Loucy (cell line): ENCODE data around the gene PRKCQ.

Source experiments
- H2AFZ ChIP-seq: fragments of 200-600 bp; sonication (generic); 2 replicates; pipeline ENCODE4 v1.6.0; 2016; ENCODE audit warnings: antibody characterized with exemption, mild to moderate bottlenecking, low read length, moderate library complexity
- H3F3A ChIP-seq: fragments of 200-600 bp; 2 replicates; pipeline ENCODE4 v1.6.0; 2016; ENCODE audit warnings: antibody characterized with exemption, low read depth, mild to moderate bottlenecking
- H3K27me3 ChIP-seq: fragments of 200-600 bp; sonication (generic); 2 replicates; pipeline ENCODE4 v1.6.1; 2014; ENCODE audit warnings: low read length, mild to moderate bottlenecking; ENCODE audit not compliant: insufficient read depth, poor library complexity, severe bottlenecking
- H3K36me3 ChIP-seq: fragments of 200-600 bp; sonication (generic); 2 replicates; pipeline ENCODE4 v1.6.1; 2016; ENCODE audit warnings: low read length; ENCODE audit not compliant: insufficient read depth
- H3K4me1 ChIP-seq: fragments of 200-600 bp; sonication (generic); 2 replicates; pipeline ENCODE4 v1.5.1; 2014; ENCODE audit warnings: low read length, mild to moderate bottlenecking; ENCODE audit not compliant: insufficient read depth, poor library complexity, severe bottlenecking
- H3K4me2 ChIP-seq: fragments of 200-600 bp; sonication (generic); 2 replicates; pipeline ENCODE4 v1.6.0; 2014; ENCODE audit warnings: antibody characterized with exemption, low read length, low read depth, mild to moderate bottlenecking; ENCODE audit not compliant: poor library complexity, severe bottlenecking
- H3K4me3 ChIP-seq: fragments of 200-600 bp; sonication (generic); 2 replicates; pipeline ENCODE4 v1.5.1; 2014; ENCODE audit warnings: low read length, mild to moderate bottlenecking, mixed read lengths; ENCODE audit not compliant: poor library complexity, severe bottlenecking
- H3K79me2 ChIP-seq: fragments of 200-600 bp; sonication (generic); 2 replicates; pipeline ENCODE4 v1.6.1; 2014; ENCODE audit warnings: low read length; ENCODE audit not compliant: insufficient read depth
- H3K9ac ChIP-seq: fragments of 200-600 bp; sonication (generic); 2 replicates; pipeline ENCODE4 v1.6.0; 2014; ENCODE audit warnings: mild to moderate bottlenecking, low read depth, low read length, moderate library complexity; ENCODE audit not compliant: poor library complexity, severe bottlenecking
- H3K9me2 ChIP-seq: fragments of 200-600 bp; sonication (generic); replicated peaks from 2 replicates; pipeline ENCODE4 v1.6.1; 2016; ENCODE audit warnings: low read depth, low read length, mixed read lengths
- H3K9me3 ChIP-seq: fragments of 200-600 bp; sonication (generic); 2 replicates; pipeline ENCODE4 v1.6.1; 2014; ENCODE audit warnings: mild to moderate bottlenecking, antibody characterized with exemption, low read length, low read depth; ENCODE audit not compliant: insufficient read depth
- H4K20me1 ChIP-seq: fragments of 200-600 bp; sonication (generic); 2 replicates; pipeline ENCODE4 v1.6.0; 2014; ENCODE audit warnings: antibody characterized with exemption, low read length, mild to moderate bottlenecking; ENCODE audit not compliant: insufficient read depth, poor library complexity, severe bottlenecking
- EZH2phosphoT487 ChIP-seq: fragments of 200-600 bp; IDR thresholded peaks from 2 replicates; pipeline ENCODE4 v1.6.1; 2018; ENCODE audit warnings: antibody characterized with exemption, mild to moderate bottlenecking, moderate library complexity, borderline replicate concordance
- TF ChIP-seq, protein P1 (sequence below): fragments of 200-600 bp; sonication (generic); conservative IDR thresholded peaks from 2 replicates; pipeline ENCODE4 v1.5.1; 2014; ENCODE audit warnings: mild to moderate bottlenecking, antibody characterized with exemption, low read length

The PRKCQ gene

DNA sequence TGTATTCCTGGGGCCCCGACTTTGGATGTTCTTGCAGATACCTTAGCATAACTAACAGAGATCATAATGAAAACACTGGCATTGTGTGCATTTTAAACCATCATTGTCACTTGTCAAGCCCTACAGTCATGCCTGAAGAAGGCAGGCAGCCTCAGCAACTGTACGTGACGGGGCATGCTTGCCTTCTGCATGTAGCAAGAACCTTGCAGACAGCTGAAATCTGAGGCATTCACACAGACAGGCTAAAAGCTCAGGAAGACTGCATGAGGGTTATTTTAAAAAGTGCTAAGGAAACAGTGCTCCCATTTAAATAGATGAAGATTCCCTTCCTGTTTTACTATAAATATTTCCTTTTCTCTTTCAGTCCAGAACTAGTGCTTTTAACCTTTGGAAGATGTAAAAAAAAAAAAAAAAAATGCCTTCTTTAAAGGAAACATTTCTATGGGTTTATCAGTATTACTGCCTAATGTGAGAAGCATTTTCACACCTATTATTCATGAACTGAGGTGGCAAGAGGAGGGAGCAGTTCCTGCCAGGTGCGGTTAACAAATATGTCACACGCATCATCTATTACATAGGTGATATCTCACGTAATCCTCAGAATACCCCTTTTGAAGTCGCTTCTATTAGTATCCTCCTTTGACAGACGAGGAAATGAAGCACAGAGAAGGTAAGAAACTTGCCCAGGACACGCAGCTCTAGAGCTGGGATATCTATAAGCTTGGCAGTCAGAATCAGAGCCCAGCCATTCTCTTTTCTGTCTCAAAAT is 88.1 kb downstream of the PRKCQ start:
- no peak overlapping the region for H3K9ac ChIP-seq
- no peak overlapping the region for H2AFZ ChIP-seq
- no peak overlapping the region for H3K4me3 ChIP-seq
- H3K79me2 ChIP-seq, result peaks cover 7% of the 10 kb centered on the region; the same call in 1 of the 2 replicates
- no peaks in the 10 kb centered on the region for H3K9me3 ChIP-seq
- H3K4me2 ChIP-seq, result no peak overlapping the region
- H3K4me1 ChIP-seq, result peaks cover 25% of the 10 kb centered on the region
- peaks cover 95% of the 10 kb centered on the region for H3K36me3 ChIP-seq
- H3K9me2 ChIP-seq, result no peaks in the 10 kb centered on the region
- H3K27me3 ChIP-seq, result no peaks in the 10 kb centered on the region
- no peak for TF ChIP-seq EZH2phosphoT487
- TF ChIP-seq, protein P1, sequence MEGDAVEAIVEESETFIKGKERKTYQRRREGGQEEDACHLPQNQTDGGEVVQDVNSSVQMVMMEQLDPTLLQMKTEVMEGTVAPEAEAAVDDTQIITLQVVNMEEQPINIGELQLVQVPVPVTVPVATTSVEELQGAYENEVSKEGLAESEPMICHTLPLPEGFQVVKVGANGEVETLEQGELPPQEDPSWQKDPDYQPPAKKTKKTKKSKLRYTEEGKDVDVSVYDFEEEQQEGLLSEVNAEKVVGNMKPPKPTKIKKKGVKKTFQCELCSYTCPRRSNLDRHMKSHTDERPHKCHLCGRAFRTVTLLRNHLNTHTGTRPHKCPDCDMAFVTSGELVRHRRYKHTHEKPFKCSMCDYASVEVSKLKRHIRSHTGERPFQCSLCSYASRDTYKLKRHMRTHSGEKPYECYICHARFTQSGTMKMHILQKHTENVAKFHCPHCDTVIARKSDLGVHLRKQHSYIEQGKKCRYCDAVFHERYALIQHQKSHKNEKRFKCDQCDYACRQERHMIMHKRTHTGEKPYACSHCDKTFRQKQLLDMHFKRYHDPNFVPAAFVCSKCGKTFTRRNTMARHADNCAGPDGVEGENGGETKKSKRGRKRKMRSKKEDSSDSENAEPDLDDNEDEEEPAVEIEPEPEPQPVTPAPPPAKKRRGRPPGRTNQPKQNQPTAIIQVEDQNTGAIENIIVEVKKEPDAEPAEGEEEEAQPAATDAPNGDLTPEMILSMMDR, result no peak
- no peaks in the 10 kb centered on the region for H3F3A ChIP-seq
- H4K20me1 ChIP-seq, result no peaks in the 10 kb centered on the region

DNA sequence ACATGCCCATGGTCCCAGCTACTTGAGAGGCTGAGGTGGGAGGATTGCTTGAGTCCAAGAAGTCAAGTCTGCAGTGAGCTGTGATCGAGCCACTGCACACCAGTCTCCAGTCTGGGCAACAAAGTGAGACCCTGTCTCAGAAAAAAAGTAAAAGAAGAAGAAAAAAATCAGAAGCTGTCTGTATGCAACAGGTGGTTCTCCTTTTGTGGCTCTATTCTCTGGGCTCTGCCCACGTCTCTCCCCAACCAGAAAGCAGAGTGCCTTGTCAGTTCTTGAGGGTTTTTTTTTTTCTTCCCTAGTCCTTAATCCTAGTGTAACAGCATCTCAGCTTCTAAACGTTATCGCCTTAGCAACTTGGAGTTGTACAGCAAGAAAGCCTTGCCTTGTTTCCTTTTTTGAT is 89.5 kb downstream of the PRKCQ start:
- H3F3A ChIP-seq, result no peaks in the 10 kb centered on the region
- H2AFZ ChIP-seq, result no peak overlapping the region
- no peak overlapping the region for H3K4me3 ChIP-seq
- H3K9me3 ChIP-seq, result no peaks in the 10 kb centered on the region
- no peaks in the 10 kb centered on the region for H3K9me2 ChIP-seq
- no peak overlapping the region for H3K9ac ChIP-seq
- H3K27me3 ChIP-seq, result no peaks in the 10 kb centered on the region
- peaks cover 21% of the 10 kb centered on the region for H3K4me1 ChIP-seq
- TF ChIP-seq EZH2phosphoT487, result no peak
- H3K36me3 ChIP-seq, result peaks cover 95% of the 10 kb centered on the region
- H3K4me2 ChIP-seq, result no peak overlapping the region
- H4K20me1 ChIP-seq, result no peaks in the 10 kb centered on the region
- no peaks in the 10 kb centered on the region; the same call in 1 of the 2 replicates for H3K79me2 ChIP-seq

DNA sequence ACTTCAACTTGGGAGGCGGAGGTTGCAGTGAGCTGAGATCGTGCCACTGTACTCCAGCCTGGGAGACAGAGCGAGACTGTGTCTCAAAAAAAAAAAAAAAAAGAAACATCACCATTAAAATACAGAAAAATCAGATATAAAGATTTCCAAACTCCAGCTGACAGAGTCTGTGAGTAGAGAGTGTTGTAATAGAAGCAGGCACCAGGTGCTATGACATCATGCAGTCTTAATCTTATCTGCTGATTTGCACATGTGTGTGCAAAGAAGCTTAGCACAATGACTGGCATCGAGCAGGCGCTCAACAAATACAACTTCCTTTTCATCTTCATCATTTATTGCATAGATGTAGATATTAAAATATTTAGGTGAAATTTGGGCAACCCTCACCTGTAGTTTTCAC is 92.2 kb downstream of the PRKCQ start:
- Histone ChIP-seq H3K79me2 (no peaks in the 10 kb centered on the region), H3K4me3 (no peak overlapping the region), H4K20me1 (no peaks in the 10 kb centered on the region), H3K4me2 (no peak overlapping the region), H3F3A (no peaks in the 10 kb centered on the region), H3K27me3 (no peaks in the 10 kb centered on the region), H3K36me3 (peaks cover 95% of the 10 kb centered on the region), H3K9me2 (no peaks in the 10 kb centered on the region), H3K9ac (no peak overlapping the region), H3K4me1 (no peaks in the 10 kb centered on the region), H3K9me3 (no peaks in the 10 kb centered on the region), H2AFZ (no peak overlapping the region)
- TF ChIP-seq EZH2phosphoT487, result no peak
- TF ChIP-seq, protein P1, result no peak

DNA sequence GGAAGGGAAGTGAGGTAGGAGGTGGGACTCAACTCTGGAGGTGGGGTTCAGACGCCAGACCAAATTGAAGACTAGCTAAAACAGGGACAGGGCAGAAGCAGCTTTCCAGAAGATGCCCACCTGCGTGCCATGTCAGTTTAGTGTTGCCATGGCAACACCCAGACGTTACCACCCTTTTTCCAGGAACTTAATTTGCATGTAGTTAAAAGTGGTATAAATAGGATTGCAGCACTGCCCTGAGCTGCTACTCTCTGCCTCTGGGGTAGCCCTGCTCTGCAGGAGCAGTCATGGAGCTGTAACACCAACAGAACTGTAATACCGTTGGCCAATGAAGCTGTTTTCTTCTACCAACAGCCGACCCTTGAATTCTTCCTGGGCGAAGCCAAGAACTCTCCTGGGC is 93.8 kb downstream of the PRKCQ start:
- Histone ChIP-seq H3K4me2 (no peak overlapping the region), H3K9me3 (no peaks in the 10 kb centered on the region), H3K4me1 (no peaks in the 10 kb centered on the region), H4K20me1 (no peaks in the 10 kb centered on the region), H3K9ac (no peak overlapping the region), H2AFZ (no peak overlapping the region), H3F3A (no peaks in the 10 kb centered on the region), H3K36me3 (peaks cover 95% of the 10 kb centered on the region), H3K4me3 (no peak overlapping the region), H3K9me2 (no peaks in the 10 kb centered on the region), H3K79me2 (no peaks in the 10 kb centered on the region), H3K27me3 (no peaks in the 10 kb centered on the region)
- TF ChIP-seq, protein P1, result no peak
- TF ChIP-seq EZH2phosphoT487, result no peak
